ENCODE measurements around the gene CACNG3.

Gene CACNG3

DNA sequence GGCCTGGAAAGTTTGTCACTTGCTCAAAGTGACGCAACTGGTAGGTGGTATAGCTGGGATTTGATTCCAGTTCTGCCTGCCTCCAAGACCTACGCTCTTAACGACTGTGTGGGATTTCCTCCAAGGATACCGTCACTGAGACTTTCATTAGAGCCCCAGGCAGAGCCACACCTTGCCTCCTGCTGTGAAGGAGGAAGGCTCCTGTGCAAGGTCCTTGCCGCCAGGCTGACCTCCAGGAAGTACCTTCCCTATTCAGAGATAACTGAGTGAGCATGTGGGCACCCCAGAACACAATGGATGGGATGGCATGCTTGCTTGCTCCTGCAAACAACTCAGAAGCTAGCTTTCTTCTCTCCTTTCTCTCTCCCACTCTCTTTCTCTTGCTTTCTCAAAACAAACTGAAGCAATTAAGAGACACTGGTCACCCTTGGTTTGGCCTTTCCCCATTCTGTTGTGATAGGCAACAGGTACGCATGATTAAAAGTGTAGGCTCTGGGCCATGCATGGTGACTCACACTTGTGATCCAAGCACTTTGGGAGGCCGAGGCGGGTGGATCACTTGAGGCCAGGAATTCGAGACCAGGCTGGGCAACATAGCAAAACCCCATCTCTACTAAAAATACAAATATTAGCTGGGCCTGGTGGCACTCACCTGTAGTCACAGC lies 30.7 kb downstream of the CACNG3 start:
- ATAC-seq: no peak
- TF ChIP-seq, protein P1, sequence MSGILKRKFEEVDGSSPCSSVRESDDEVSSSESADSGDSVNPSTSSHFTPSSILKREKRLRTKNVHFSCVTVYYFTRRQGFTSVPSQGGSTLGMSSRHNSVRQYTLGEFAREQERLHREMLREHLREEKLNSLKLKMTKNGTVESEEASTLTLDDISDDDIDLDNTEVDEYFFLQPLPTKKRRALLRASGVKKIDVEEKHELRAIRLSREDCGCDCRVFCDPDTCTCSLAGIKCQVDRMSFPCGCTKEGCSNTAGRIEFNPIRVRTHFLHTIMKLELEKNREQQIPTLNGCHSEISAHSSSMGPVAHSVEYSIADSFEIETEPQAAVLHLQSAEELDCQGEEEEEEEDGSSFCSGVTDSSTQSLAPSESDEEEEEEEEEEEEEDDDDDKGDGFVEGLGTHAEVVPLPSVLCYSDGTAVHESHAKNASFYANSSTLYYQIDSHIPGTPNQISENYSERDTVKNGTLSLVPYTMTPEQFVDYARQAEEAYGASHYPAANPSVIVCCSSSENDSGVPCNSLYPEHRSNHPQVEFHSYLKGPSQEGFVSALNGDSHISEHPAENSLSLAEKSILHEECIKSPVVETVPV (CRISPR knock-in tag; IDR thresholded peaks at IDR 0.05): no peak
- TF ChIP-seq ISL1 (CRISPR knock-in tag; IDR thresholded peaks at IDR 0.05) (no peak), ARNTL (CRISPR knock-in tag; IDR thresholded peaks at IDR 0.05; ENCODE audit: borderline replicate concordance, low read depth) (no peak), CSDC2 (CRISPR knock-in tag; IDR thresholded peaks at IDR 0.05) (no peak), RARB (CRISPR knock-in tag; IDR thresholded peaks at IDR 0.05) (no peak), ZC3H10 (CRISPR knock-in tag; IDR thresholded peaks at IDR 0.05) (no peak), ZFP3 (CRISPR knock-in tag; IDR thresholded peaks at IDR 0.05) (no peak), ZNF8 (CRISPR knock-in tag; IDR thresholded peaks at IDR 0.05) (no peak), GLIS3 (CRISPR knock-in tag; IDR thresholded peaks at IDR 0.05) (no peak), OSR1 (CRISPR knock-in tag; IDR thresholded peaks at IDR 0.05) (no peak), BACH2 (CRISPR knock-in tag; IDR thresholded peaks at IDR 0.05; ENCODE audit: borderline replicate concordance) (no peak), ZNF565 (CRISPR knock-in tag; conservative IDR thresholded peaks at IDR 0.05; ENCODE audit: low read depth) (no peak), ZFP30 (CRISPR knock-in tag; IDR thresholded peaks at IDR 0.05) (no peak), ESRRG (CRISPR knock-in tag; IDR thresholded peaks at IDR 0.05) (no peak), TCF4 (CRISPR knock-in tag; IDR thresholded peaks at IDR 0.05; ENCODE audit: borderline replicate concordance) (no peak), TOX (CRISPR knock-in tag; IDR thresholded peaks at IDR 0.05; ENCODE audit: borderline replicate concordance) (no peak)
- TF ChIP-seq, protein P2, sequence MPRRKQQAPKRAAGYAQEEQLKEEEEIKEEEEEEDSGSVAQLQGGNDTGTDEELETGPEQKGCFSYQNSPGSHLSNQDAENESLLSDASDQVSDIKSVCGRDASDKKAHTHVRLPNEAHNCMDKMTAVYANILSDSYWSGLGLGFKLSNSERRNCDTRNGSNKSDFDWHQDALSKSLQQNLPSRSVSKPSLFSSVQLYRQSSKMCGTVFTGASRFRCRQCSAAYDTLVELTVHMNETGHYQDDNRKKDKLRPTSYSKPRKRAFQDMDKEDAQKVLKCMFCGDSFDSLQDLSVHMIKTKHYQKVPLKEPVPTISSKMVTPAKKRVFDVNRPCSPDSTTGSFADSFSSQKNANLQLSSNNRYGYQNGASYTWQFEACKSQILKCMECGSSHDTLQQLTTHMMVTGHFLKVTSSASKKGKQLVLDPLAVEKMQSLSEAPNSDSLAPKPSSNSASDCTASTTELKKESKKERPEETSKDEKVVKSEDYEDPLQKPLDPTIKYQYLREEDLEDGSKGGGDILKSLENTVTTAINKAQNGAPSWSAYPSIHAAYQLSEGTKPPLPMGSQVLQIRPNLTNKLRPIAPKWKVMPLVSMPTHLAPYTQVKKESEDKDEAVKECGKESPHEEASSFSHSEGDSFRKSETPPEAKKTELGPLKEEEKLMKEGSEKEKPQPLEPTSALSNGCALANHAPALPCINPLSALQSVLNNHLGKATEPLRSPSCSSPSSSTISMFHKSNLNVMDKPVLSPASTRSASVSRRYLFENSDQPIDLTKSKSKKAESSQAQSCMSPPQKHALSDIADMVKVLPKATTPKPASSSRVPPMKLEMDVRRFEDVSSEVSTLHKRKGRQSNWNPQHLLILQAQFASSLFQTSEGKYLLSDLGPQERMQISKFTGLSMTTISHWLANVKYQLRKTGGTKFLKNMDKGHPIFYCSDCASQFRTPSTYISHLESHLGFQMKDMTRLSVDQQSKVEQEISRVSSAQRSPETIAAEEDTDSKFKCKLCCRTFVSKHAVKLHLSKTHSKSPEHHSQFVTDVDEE (CRISPR knock-in tag; IDR thresholded peaks at IDR 0.05): no peak
- TF ChIP-seq, protein P3, sequence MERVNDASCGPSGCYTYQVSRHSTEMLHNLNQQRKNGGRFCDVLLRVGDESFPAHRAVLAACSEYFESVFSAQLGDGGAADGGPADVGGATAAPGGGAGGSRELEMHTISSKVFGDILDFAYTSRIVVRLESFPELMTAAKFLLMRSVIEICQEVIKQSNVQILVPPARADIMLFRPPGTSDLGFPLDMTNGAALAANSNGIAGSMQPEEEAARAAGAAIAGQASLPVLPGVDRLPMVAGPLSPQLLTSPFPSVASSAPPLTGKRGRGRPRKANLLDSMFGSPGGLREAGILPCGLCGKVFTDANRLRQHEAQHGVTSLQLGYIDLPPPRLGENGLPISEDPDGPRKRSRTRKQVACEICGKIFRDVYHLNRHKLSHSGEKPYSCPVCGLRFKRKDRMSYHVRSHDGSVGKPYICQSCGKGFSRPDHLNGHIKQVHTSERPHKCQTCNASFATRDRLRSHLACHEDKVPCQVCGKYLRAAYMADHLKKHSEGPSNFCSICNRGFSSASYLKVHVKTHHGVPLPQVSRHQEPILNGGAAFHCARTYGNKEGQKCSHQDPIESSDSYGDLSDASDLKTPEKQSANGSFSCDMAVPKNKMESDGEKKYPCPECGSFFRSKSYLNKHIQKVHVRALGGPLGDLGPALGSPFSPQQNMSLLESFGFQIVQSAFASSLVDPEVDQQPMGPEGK (CRISPR knock-in tag; IDR thresholded peaks at IDR 0.05; ENCODE audit: borderline replicate concordance): no peak
- TF ChIP-seq, protein P4, sequence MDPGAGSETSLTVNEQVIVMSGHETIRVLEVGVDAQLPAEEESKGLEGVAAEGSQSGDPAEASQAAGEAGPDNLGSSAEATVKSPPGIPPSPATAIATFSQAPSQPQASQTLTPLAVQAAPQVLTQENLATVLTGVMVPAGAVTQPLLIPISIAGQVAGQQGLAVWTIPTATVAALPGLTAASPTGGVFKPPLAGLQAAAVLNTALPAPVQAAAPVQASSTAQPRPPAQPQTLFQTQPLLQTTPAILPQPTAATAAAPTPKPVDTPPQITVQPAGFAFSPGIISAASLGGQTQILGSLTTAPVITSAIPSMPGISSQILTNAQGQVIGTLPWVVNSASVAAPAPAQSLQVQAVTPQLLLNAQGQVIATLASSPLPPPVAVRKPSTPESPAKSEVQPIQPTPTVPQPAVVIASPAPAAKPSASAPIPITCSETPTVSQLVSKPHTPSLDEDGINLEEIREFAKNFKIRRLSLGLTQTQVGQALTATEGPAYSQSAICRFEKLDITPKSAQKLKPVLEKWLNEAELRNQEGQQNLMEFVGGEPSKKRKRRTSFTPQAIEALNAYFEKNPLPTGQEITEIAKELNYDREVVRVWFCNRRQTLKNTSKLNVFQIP (CRISPR knock-in tag; IDR thresholded peaks at IDR 0.05; ENCODE audit: borderline replicate concordance, low read depth): no peak
- TF ChIP-seq, protein P5, sequence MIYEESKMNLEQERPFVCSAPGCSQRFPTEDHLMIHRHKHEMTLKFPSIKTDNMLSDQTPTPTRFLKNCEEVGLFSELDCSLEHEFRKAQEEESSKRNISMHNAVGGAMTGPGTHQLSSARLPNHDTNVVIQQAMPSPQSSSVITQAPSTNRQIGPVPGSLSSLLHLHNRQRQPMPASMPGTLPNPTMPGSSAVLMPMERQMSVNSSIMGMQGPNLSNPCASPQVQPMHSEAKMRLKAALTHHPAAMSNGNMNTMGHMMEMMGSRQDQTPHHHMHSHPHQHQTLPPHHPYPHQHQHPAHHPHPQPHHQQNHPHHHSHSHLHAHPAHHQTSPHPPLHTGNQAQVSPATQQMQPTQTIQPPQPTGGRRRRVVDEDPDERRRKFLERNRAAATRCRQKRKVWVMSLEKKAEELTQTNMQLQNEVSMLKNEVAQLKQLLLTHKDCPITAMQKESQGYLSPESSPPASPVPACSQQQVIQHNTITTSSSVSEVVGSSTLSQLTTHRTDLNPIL (CRISPR knock-in tag; IDR thresholded peaks at IDR 0.05; ENCODE audit: low read depth): no peak

DNA sequence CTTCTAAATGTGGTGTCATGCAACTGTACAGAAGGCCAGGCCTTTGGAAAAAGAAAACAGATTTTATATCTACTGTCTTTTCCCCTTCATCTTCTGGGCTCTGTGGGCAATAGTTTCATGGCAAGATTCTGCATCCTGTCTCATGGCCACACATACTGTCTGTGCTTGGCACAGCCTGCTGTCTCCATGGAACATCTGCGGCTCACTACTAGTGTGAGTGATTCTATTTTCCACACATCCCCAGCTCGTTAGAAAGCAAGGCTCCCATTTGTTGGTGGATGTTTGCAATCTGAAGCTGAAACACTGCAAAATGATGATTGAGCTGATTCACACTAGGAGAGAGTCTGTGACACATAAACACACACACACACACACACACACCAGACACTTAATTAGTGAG lies 32.4 kb downstream of the CACNG3 start:
- ATAC-seq: no peak
- TF ChIP-seq ZNF8 (CRISPR knock-in tag; IDR thresholded peaks at IDR 0.05): no peak
- TF ChIP-seq, protein P2 (CRISPR knock-in tag; IDR thresholded peaks at IDR 0.05): no peak
- TF ChIP-seq, protein P3 (CRISPR knock-in tag; IDR thresholded peaks at IDR 0.05; ENCODE audit: borderline replicate concordance): no peak
- TF ChIP-seq SNAI2 (CRISPR knock-in tag; IDR thresholded peaks at IDR 0.05): no peak
- TF ChIP-seq ZNF565 (CRISPR knock-in tag; conservative IDR thresholded peaks at IDR 0.05; ENCODE audit: low read depth): no peak
- no peak for TF ChIP-seq RARB (CRISPR knock-in tag; IDR thresholded peaks at IDR 0.05)
- TF ChIP-seq, protein P5 (CRISPR knock-in tag; IDR thresholded peaks at IDR 0.05; ENCODE audit: low read depth): no peak
- TF ChIP-seq GLIS3 (CRISPR knock-in tag; IDR thresholded peaks at IDR 0.05): no peak
- no peak for TF ChIP-seq ISL1 (CRISPR knock-in tag; IDR thresholded peaks at IDR 0.05)
- TF ChIP-seq, protein P1 (CRISPR knock-in tag; IDR thresholded peaks at IDR 0.05): no peak
- TF ChIP-seq ARNTL (CRISPR knock-in tag; IDR thresholded peaks at IDR 0.05; ENCODE audit: borderline replicate concordance, low read depth): no peak

All from SK-N-SH treated with all-trans-retinoic acid at 6 μM for 48 hours (cell line).